Stimulated activated CD4-positive, alpha-beta T cell treated with anti-CD3 and anti-CD28 coated beads, Interleukin-4, amount 100 ng/mL, for 48 hours (primary cell): ENCODE measurements around the gene SMIM10L2A.
"Not testable (repeated sequence)": the region's sequence is repeated elsewhere in the genome, so short reads cannot be mapped to it uniquely, and the experiment has no call there.

ENCODE experiments used
- DNase-seq, 2 donors: peaks; one replicate each; pipeline ENCODE4 v3.0.0-alpha.2; 2020; ENCODE audit warnings: low read depth in 2 of 2

SMIM10L2A gene

GRCh38 chrX:135453381-135453780 lies 31.6 kb downstream of the SMIM10L2A start:
- DNase-seq: no peak

GRCh38 chrX:135454816-135455215 lies 33.1 kb downstream of the SMIM10L2A start:
- no peak for DNase-seq

GRCh38 chrX:135461756-135462155 lies 40.0 kb downstream of the SMIM10L2A start:
- not testable (repeated sequence) for DNase-seq

- DNase-seq: no peak
Observed at GRCh38 chrX:135463937-135464336, 42.2 kb downstream of the SMIM10L2A start.

- DNase-seq: no peak
Observed at GRCh38 chrX:135476378-135476777, 54.6 kb downstream of the SMIM10L2A start.

GRCh38 chrX:135477576-135477975 lies 55.8 kb downstream of the SMIM10L2A start:
- DNase-seq: peak in 1 of 2 donors; percentile 14
